PFSK-1 (cell line): Measurements from ENCODE around the gene HHIP.

ENCODE experiments used
- POLR2AphosphoS5 ChIP-seq: IDR thresholded peaks from 2 replicates; pipeline ENCODE4 v1.6.1; 2012; ENCODE audit warnings: low read depth, mild to moderate bottlenecking, control low read depth, low read length, moderate library complexity
- SIN3A ChIP-seq: IDR thresholded peaks from 2 replicates; pipeline ENCODE4 v1.6.1; 2012; ENCODE audit warnings: mild to moderate bottlenecking, low read length, moderate library complexity, borderline replicate concordance; ENCODE audit not compliant: insufficient read depth
- TAF1 ChIP-seq: IDR thresholded peaks from 2 replicates; pipeline ENCODE4 v1.6.1; 2012; ENCODE audit warnings: low read length, control low read depth, borderline replicate concordance; ENCODE audit not compliant: insufficient read depth

DNA sequence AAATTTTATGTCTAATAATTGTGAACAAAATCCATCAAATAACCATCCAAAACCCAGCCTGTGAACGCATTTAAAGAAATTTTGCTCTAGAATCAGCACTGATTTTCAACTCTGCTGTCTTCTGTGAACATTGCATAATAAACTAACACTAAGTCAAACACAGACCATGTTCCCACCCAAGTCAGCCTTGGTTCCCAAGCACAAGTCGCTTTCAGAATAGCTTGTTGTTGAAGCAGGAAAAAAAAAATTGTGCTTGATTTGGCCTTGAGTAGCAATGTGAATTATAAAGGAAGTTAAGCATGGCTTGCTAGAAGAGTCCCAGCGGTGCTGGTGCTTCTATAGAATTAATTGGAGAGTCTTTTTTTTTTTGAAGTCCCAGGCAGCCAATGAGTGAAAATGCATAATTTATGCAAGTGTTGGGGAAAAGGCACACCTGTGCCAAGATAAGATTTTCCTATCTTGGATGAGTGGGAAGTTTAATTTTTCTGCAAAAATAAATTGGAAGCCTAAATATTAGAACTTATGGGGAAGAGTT, 42.1 kb downstream of the HHIP start:
- TF ChIP-seq POLR2AphosphoS5 (no peak), SIN3A (no peak), TAF1 (no peak)
